ENCODE results near the gene UBAC1. TPM values are rescaled to one million over a fixed set of nuclear protein-coding genes. Genes with fewer than 3 reads are reported as not detected.
"Not testable (repeated sequence)": the region's sequence is repeated elsewhere in the genome, so short reads cannot be mapped to it uniquely, and the experiment has no call there.

UBAC1 gene
- polyA plus RNA-seq, 1 donor = 46.0 TPM

DNA sequence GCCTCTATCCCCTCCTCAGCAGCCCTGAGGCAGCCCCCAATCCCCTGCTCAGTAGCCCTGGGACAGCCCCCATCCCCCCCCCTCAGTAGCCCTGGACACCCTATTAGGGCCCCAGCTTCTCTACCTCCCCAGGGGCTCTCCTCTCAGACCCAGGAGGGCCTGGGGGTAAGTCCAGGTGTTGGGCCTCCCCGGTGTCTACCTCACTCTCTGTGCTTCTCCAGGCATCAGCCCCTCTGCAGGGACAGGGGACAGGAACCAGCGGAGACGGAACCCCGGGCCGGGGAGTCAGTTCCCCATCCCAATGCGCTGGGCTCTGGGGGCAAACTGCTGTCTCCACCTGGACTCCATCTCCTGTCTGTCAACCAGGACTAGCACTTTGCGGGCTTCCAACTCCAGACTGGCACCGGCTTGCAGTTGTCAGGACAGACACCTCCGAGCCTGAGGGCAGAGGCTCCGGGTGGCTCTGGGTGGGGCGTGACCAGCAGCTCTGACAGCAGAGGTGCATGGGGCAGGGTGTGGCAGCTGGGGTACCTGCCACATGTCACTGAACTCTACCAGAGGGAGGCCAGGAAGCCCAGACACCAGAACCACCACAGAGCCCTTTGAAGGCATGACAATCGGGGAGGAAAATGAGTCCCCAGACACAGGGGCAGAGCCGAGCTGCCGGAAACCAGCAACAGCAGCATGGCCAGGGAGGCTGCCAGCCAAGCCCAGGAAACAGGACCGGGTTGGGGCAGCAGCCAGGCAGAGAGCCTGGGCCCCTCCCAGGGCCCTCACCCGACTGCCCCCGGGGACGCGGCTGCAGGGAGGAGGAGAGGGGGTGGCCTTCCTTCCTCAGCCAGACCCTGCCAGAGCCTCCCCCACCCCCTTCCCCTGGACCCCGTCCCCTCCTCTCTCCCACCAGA, 17.7 kb upstream of the UBAC1 start:
- no peak for DNase-seq (ENCODE audit: low read depth)

DNA sequence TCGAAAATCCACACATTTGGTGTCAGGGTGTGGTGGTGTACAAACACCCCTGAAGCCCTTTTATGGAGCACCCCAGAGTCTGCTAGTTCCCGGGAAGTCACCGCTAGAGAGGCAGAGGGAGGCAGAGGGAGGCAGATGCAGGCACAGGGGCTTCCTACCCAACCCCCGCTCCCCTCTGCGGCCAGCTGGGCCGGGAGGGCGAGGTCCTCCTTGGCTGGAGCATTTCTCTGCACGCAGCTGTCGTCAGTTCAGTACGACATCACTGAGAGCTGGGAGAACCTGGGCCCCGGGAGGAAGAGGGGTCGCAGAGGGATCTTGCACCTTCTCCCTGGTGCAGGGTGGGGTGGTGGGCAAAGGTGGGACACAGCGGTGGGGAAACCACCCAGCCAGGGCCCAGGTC, 15.8 kb upstream of the UBAC1 start:
- no peak for DNase-seq (ENCODE audit: low read depth)

DNA sequence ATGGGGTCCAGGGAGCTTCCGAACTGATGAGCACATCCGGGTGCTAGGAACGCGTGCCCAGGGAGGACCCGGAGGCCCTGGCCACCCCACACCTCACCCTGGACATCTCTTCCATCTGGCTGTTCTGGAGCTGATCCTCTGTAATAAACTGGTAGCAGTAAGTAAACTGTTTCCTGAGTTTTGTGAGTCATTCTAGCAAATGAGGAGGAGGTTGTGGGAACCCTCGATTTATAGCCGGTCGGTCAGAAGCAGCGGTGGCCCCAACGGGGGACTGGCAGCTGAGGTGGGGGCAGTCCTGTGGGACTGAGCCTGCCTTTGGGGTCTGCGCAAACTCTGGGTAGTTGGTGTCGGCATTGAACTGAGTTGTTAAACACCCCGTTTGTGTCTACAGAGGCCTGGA, 15.4 kb upstream of the UBAC1 start:
- DNase-seq (ENCODE audit: low read depth) = no peak

DNA sequence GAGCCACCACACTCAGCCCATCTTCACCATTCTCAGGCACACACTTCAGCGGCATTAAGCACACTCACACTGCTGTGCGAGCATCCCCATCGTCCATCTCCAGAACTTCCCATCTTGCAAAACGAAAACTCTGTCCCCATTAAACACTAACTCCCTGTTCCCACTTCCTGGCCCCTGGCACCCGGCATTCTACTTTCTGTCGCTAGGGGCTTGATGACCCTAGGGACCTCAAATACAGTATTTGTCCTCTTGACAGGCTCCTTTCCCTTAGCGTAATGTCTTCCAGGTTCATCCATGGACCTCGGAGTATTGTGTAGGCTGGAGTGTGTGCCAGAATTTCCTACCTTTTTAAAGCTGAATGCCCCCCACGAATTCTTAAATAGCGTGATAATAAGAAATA, 14.7 kb upstream of the UBAC1 start:
- DNase-seq (ENCODE audit: low read depth) = no peak

DNA sequence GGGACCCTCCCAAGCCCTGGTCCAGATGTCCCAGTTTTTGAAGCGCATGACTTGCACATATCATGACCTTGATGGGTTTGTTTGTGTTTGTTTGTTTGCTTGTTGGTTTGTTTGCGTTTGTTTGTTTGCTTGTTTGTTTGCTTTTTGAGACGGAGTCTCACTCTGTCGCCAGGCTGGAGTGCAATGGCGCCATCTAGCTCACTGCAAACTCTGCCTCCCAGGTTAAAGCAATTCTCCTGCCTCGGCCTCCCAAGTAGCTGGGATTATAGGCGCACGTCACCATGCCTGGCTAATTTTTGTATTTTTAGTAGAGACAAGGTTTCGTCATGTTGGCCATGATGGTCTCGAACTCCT, 13.0 kb upstream of the UBAC1 start:
- DNase-seq (ENCODE audit: low read depth) = no peak

DNA sequence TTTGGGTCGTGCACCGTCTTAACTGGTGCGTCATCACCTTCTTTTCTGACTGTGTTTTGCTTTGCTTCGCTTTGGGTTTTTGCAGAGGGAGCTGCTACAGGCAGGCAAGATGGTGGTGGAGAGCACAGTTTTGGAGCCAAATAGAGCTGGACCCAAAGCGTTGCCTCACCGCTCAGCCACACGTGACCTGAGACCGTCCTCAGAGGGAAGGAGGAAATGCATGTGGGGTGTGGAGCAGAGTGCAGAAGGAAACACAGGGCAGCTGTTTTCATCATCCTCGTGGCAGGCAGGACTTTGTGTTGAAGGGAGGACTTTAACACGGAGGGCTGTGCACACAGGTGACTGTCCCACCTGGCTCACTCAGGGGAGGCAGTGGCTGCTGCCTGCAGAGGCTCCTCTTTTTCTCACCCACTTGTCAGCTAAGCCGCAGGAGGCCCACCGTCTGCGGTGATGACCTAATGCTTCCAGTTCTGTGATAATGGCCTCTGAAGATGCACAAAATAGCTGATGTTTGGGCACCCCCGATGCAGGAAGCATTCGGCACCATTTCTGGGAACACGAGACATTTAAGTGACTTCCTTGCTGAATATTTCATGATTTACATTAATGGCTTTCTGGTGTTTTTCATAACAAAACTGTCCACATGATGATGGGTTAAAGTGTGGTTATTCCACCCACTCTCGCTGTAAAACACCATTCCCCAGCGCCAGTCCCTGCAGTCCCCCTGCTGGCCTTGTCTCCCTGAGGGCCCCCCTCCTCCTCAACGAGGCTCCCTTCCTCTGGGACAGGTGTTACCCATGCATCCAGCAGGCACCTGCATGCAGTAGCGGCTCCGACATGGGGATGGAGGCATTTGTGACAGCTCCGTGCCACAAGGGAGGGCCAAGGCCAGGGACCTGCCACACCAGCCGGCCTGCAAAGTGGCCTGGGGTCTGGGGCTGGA, 12.4 kb upstream of the UBAC1 start:
- DNase-seq (ENCODE audit: low read depth) = no peak

DNA sequence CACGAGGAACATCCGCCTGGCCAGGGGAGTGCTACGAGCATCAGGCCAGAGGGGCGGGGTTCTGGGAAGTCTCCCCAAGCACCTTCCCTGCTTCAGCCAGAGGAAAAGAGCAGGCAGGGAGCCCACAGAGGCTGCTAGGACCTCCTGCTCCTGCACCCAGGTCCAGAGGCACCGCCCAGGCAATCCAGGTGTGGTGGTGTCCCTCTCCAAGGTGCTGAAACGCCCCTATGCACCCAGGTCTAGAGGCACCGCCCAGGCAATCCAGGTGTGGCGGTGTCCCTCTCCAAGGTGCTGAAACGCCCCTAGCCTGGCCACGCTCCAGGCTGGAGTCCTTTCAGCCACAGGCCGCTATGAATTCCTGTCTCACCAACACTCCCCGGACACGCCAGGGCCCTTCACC, 10.7 kb upstream of the UBAC1 start:
- no peak for DNase-seq (ENCODE audit: low read depth)

DNA sequence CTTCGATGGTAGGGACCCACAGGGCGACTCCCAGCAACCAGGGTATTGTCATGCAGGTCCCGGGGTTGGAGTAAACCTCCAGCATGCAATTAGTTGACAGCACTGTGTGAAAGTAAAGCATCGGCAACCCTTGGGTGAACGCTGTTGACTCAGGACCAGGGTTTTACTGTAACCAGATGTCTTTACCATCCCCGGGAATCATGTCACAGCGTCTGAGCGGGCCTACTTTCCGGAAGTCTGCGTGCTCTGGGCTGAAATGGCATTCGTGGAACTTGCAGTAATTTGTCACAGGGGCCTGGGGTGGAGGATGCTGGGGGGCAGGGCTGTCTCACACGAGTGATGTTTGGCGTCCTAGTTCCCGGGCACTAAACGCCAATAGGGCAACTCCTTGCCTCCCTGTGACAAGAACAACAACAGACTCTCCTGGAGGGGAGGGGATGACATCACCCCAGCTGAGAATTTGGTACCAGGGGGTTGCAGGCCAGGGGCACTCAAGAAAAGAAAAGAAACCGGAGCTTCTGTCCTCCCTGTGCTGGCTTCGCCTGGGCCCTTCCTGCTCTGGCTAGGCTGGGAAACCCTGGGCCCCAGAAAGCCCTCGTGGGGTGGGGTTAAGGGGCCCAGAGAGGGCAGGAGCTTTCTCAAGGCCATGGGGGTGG, 10.1 kb upstream of the UBAC1 start:
- no peak for DNase-seq (ENCODE audit: low read depth)

DNA sequence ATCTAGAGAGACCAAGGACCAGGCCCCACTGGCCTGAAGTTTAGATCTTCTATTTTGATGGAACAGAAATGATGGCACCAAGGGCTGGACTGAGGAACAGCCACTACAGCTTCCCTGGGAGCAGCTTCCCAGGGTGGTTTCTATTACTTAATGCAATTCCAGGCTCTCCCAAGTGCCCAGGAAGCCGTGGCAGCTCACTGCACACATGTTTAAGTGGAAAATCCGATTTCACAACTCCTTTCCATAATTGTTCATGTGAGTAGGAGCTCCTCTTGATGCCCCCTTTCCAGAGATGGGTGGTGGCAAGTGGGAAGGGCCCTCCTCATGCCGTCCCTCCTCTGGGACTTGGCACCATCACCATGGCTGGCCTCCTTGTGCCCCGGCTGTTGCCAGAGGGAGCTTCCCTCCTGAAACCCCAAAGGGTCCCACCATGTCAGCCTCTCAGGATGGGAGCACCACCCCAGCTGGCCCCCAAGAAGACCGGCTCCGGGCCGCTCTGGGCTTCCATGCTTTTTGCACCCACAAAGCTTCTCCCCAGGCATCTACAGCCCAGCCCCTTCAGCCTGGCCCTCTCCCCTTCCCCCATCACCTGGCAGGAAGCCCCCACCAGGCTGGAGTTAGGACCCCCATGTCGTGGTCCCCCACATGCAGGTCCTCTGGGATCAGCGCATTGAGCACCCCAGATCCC, 9.1 kb upstream of the UBAC1 start:
- DNase-seq (ENCODE audit: low read depth) = no peak

DNA sequence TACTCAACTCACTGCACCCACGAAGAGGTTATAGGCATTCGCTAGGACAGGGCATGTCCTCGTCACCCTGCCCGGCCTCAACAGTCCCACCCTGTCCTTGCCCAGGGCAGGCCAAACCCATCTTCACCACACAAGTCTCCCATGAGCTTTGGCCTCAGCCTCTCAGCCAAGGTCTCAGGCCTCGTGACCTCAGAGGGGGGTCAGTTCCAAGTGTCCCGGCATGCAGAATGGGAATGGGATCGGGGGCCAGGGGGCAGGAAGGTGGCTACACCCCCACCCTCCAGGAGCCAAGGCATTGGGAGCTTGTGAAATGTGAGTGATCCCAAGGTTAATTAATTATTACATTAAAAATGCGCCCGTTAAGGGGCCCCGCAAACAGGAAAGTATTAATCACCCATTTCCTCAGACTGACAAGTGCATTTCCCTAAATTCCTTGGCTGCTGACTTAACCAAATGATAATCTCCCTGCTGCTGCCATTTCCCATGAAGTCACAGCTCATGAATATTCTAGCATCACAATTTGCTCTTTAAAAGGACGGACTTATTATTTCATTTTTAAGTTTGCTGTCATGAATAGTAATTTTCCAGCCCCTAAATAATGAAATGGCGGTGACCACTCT, 8.0 kb upstream of the UBAC1 start:
- no peak for DNase-seq (ENCODE audit: low read depth)

DNA sequence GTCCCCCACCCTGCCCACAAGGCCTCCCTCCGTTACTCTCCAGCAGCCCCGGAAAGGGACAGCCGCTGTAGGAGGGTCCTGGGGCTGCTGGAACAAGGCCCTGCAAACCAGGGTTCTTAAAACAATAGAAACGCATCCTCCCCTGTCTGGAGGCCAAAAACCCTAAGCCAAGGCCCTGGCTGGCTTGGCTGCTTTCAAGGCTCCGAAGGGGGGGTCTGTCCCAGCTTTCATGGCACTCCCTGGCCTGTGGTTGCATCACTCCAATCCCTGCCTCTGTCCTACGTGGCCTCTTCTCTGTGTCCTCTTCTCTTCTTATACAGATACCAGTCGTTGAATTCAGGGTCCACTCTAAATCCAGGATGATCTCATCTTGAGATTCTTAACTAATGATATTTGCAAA, 7.4 kb upstream of the UBAC1 start:
- DNase-seq (ENCODE audit: low read depth) = no peak

DNA sequence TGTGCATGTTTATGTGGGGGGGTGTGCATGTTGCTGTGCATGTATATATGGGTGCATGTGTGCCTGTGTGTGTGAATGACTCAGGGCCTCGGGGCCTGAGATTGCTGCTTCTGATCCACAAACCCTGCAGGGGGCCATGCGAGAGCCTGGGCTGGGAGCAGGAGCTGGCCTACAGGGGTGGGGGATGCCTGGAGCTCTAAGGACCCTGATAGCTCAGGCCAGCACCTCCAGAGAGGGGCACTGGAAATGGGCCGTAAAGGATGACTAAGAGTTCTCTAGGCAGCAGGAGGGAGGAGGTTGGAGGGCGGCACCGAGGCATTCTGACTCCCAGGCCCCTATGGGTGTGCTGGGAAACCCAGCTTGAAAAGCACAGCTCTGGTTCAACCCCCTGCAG, 6.9 kb upstream of the UBAC1 start:
- no peak for DNase-seq (ENCODE audit: low read depth)

DNA sequence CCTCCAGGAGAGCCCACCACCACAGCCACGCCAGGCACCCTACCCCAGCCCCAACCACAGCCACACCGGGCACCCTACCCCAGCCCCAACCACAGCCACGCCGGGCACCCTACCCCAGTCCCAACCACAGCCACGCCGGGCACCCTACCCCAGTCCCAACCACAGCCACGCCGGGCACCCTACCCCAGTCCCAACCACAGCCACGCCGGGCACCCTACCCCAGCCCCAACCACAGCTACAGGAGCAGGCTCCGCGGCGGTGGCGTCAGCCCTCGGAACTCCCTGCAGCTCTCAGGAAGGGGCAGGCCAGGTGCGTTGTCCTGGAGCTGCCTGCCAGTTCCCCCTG, 5.7 kb upstream of the UBAC1 start:
- DNase-seq (ENCODE audit: low read depth) = not testable (repeated sequence)

DNA sequence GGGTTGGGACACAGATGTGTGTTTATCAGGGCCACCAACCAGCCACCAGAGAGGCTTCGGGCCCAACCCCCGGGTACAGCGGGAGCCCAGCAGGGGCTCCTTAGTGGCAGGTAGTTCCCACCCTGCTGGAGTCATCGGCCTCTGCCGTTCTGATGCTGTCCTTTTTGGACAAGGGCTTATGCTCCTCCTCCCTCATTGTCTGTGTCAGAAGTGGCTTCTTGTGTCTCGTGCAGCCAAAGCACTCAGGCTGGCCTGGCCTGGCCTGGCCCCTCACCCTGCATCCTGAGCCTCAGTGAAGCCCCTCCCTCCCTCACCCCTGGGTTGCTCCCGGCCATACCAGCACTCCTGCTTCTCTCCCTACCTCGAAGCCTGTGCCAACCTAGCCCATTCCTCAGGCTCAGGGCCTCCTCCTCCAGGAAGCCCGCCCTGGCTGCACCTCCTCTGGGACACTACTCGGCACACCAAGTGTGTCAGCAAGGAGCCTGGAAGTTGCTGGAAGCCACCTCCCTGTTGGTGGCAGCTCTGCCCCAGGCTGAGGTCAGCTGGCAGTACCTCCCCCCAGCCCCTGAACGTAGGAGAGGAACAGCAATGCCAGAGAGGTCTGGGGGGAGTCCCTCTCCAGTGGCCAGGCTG, 4.1 kb upstream of the UBAC1 start:
- no peak for DNase-seq (ENCODE audit: low read depth)

DNA sequence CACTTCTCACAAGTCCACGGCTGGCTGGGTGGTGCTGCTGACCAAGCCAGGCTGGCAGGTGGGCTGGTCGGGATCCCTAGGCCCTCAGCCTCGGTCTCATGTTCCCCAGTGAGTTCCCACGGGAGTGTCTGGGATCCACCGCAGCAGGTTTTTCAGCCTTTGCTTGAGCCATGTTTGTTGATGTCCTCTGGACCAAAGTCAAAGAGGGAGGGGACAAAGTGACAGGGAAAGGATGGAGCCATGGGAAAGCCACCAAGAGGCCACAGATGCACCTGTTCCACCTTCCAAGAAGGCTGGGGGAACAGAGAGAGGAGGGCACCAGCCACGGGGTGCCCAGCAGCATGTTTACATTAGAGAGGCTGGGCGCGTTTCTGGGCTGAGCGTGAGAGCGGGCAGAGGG, 2.8 kb upstream of the UBAC1 start:
- no peak for DNase-seq (ENCODE audit: low read depth)

DNA sequence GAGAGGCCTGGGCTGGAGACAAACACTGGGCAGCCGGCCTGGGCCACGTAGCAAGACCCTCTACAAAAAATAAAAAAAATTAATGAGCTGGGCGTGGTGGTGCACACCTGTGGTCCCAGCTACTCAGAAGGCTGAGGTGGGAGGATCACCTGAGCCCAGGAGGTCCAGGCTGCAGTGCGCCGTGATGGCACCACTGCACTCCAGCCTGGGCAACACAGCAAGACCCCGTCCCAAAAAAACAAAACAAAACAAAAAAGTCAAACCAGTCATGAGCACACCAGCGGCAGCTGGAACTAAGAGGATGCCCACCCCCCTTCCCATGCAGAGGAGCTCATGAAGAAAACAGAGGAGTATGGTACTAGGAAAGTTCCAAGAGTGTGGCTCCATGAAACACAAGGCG, 2.2 kb upstream of the UBAC1 start:
- DNase-seq (ENCODE audit: low read depth) = no peak

DNA sequence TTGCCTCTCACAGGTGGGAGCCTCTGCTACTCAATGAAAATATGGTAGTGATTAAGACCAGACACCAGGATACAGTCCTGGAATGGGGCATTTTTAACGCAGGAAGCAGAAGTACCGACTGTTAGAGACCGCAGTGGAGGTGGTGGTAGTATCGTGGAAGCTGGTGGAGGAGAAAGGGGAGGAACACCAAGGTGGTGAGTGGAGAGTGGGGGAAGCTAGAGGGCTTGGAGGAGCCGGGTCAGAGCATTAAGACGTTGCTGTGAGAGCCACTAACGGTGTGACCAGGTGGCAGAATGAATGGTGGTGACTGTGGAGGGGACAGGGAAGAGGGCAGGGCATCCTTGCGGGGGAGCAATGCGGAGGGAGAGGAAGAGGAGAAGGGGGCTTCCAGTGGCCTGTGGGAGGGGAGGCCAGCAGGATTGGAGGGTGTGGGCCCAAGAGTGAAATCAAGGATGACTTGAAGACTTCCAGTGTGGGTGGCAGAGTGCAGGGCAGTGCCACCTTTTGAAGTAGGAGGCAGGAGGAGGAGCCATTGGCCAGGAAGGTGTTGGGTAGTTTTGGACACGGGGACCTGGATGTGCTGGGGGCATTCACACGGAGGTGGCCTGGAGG, 1.6 kb upstream of the UBAC1 start:
- no peak for DNase-seq (ENCODE audit: low read depth)

DNA sequence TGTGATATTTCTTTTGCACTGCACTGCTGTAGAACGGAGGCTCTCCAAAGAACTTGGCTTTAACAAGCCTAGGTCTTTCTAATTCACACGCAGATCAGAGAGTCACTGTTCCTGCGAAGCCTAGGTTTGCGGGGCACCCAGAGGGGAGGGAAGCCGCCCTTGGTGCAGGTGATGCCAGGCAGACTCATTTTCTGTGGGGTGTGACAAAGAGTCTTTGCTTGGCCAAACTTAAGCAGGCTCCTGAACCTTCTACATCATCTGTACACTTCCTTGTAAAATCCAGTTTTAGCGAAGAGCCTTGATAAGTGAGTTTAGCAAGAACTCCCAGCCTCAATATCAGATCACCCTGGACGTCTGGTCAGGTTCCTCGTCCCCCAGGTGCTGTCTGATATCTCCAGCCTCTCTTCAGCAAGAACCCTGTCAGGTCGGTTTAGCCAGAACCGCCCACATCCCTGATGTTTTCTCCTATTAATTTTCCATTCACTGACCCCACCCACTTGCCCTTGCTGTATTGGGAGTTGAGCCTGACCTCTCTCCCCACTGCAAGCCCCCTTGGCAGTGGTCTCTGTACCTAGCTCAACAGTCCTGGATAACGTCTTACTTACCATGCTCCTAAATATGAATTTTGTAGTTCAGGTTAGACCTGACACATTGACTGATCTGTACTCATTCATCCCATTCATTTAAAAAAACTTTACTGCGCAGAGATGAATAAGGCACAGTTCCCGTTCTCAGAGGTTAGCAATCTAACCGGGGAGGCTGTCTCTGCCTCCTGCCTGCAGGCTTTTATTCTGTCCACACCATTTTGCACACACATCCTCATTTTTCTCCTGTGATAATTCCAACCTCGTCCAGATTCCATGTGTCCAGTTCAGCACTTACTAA, 880 bp upstream of the UBAC1 start:
- no peak for DNase-seq (ENCODE audit: low read depth)
